Cerebellar cortex (tissue), 1 donor: Measurements from ENCODE around the gene TMBIM1.
A peak's percentile ranks its signal among the peaks of the same experiment; 100 is the strongest.

Source experiments
- DNase-seq: peaks from one replicate; pipeline ENCODE4 v3.0.0-alpha.2; 2015; ENCODE audit warnings: low spot score

Gene TMBIM1

DNA sequence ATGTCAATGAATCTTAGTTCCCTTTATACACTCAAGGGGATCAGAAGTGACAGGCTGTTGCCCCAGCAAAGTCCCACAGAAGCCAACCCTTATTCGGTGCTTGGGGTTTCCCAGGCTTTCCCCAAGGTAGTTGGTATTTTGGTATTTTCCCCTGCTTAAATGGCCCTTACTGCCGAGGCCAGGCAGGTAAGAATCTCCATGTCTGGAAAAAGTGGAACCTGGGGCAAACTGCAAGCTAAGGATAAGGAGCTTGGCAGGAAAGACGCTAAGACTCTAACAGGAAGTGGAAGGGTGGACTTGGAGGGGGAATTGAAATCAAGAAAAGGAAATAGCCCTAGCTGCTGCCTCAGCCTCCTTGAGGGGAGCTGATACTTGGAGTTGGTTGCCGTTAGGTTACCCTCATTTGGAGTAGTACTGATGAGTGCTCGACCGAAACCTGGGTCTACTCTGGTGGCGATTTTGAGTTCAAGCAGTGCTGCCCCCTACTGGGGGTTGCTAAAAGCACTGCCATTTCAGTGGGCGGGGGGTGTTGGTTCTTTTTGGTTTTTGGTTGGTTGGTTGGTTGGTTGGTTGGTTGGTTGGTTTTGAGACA lies 34.8 kb downstream of the TMBIM1 start:
- DNase-seq = no peak

DNA sequence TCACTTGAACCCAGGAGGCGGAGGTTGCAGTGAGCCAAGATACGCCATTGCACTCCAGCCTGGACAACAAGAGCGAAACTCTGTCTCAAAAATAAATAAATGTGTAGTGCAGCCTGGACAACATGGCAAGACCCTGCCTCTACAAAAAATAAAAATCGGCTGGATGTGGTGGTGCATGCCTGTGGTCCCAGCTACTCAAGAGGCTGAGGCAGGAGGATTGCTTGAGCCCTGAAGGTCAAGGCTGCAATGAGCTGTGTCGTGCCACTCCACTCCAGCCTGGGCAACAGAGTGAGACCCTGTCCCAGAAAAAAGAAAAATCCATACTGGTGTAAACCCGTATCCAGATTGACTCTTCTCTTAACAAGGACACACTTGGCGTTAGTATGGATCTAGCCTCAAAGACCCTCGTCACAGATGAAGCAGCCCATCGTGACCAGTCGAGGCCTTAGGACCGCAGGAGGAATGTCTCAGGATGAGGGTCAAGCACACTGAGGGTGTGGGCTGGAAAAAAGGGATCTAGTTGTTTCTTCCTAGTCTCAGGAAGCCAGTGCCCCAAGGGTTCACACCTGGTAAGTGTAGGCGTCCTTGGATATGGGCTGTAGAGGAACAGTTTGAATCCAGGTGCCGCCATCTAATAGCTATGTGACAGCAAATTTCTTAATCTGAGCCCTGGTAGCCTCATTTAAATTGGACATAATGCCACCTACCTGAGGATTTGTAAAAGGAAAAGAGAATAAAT lies 35.5 kb downstream of the TMBIM1 start:
- DNase-seq = no peak

GRCh38 chr2:218255446-218255845 lies 36.9 kb downstream of the TMBIM1 start:
- no peak for DNase-seq

- no peak for DNase-seq
Observed at GRCh38 chr2:218253232-218253625, 39.1 kb downstream of the TMBIM1 start.

- DNase-seq = peak; percentile 71
Observed at GRCh38 chr2:218252509-218253231, 39.6 kb downstream of the TMBIM1 start.

DNA sequence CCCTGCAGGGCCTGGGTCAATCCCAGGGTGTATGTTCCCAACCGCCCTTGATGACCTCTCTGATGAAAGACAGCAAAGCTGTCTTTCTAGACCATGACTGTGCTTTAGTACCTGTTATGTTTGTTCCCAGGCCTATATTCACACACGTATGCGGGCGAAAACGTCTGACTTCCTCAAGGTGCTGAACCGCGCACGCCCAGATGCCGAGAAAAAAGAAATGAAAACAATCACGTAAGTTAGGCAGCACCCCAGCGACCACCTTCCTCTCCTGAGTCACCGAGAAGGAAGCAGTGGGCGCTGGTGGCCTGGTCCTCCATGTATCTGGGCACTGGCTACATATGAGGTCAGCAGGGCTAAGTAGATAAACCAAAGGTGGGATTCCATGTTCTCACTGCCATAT lies 42.6 kb downstream of the TMBIM1 start:
- DNase-seq = no peak

- no peak for DNase-seq
Observed at GRCh38 chr2:218245214-218245613, 47.1 kb downstream of the TMBIM1 start.

DNA sequence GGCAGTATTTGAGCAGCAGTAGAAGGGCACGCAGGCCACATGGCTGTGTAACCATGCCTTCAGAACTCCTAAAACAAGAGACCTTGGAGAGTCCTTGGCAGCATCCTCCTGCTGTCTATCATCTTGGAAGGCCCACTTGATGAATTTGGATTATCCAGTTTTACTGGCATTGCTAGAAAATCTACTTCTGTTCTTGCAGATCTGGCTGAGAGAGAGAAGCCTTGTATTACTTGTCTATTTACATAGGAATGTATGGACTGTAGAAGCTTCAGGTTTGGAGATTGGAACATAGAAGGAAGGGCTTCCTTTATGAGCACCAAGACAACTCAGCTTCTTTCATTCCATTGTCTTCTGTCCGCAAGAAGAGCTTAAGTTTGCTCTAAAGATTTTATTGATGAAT lies 47.6 kb downstream of the TMBIM1 start:
- DNase-seq = no peak

DNA sequence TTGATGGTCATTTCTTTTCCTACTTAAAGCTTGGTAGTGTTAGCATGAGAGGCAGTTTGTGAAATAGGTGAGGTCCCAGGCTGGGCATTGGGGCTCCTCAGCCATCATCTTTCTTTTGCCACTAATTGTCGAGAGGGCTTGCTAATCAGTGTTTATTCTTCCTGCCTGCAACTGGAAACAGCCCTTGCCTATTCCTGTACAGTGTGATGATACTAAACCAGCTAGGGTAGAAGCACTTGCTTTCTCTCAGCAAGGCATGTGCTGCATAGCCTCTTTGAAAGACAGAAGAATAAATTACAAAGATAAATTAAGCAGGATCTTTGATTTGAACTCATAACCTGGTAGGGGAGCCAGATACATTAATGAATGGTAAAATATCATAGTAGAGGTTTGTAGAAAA lies 48.1 kb downstream of the TMBIM1 start:
- no peak for DNase-seq

- DNase-seq = no peak
Observed at GRCh38 chr2:218238887-218239286, 53.4 kb downstream of the TMBIM1 start.

DNA sequence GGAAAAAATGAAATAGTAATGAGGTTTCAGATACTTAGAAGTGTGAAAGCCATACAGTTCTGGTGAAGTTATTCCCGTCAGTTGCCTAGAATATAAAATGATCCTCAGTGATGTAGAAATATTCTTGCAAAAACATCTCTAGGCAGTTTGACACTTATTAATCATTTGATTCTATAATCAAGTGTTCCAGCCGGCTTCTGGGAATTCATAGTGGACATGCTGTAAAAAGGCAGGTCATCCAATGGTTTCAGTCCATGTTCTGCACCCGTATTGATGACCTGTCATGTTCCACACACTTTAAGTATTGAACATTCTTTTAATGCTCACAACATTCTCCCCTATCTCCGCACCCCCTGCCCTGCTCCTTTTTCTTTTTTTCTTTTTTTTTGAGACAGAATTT lies 55.5 kb downstream of the TMBIM1 start:
- DNase-seq = no peak

DNA sequence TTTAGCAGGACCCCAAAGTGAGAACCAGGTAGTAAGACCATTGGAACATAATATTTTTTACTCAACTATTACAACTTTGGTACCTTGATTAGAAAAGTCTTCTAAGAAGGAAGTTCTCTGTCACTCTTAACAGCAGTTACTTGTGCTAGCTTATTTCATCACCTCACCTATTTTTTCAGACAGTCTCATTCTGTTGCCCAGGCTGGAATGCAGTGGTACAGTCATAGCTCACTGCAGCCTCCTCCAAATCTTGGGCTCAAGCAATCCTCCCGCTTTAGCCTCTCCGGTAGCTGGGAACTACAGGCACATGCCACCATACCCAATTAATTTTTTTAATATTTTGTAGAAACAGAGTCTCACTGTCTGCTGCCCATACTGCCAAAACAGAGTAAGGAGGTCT lies 57.3 kb downstream of the TMBIM1 start:
- DNase-seq = no peak

GRCh38 chr2:218234521-218234920 lies 57.8 kb downstream of the TMBIM1 start:
- DNase-seq = no peak

DNA sequence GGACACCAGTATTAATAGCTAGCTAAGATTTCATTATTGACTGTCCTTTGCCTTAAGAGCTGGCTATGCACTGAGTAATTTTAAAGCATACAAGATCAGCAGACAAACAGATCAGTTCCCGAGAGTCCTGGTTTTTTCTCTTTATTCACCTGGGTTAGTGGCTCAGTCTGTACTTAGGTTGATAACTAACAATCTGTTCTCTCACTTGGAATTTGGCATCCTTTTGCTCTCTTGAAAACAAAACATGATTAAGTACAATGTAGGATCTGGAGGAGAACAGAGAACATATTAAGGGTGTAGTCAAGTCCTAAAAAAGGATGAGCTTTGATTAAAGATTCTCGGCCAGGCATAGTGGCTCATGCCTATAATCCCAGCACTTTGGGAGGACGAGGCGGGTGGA lies 58.8 kb downstream of the TMBIM1 start:
- peak; percentile 40 for DNase-seq

- no peak for DNase-seq
Observed at GRCh38 chr2:218230882-218231281, 61.4 kb downstream of the TMBIM1 start.

GRCh38 chr2:218229851-218230250 lies 62.5 kb downstream of the TMBIM1 start:
- DNase-seq = no peak

DNA sequence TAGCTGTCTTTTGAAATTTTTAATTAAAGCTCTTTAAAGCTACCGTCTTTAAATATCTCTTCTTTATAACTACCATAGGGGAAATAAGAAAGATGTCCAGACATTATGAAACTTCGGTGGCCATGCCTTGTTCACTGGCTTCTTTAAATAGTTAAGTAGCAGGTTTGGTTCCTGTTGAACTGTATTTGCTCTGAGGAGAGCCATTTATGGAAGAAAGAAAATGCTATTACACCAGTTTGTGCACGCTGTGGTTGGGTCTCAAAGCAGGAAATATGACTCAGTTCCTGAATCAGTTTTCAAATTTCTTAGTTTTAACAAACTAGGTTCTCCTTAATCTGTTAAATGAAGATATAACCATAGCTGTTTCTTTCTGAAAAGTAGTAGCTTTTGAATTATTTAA lies 63.1 kb downstream of the TMBIM1 start:
- no peak for DNase-seq

GRCh38 chr2:218228366-218229090 lies 63.8 kb downstream of the TMBIM1 start:
- no peak for DNase-seq

DNA sequence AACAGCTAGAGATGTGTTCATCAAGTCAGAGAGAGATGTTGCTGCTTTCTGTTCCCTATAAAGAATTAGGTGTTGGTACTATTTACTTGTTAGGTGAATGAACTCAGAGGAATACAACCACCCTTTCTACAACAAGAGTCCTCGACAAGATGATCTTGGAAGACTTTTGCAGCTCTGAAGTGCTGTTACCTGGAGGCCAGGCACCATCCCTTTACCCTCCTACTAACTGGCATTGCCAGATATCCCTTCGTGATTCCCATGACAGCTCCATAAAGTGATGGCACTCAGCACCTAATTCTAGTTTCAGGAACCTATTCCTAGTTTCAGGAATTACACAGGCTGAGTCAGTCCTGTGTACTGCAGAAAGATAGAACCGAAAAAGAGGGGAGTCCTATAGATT lies 65.4 kb downstream of the TMBIM1 start:
- no peak for DNase-seq
